ENCODE measurements around the gene ESR2.

The ESR2 gene

GRCh38 chr14:64159588-64159987, 134.6 kb downstream of the ESR2 start:
- Histone ChIP-seq H3K4me1 (ENCODE audit: control insufficient read depth in 1 of 2, insufficient read depth in 1 of 2, low read depth in 1 of 2, low read length in 1 of 2) (no peaks in the 10 kb centered on the region), H3K27ac (no peak overlapping the region), H3K4me3 (ENCODE audit: low read depth in 1 of 2, low read length in 1 of 2) (no peak overlapping the region), H3K9me3 (no peaks in the 10 kb centered on the region), H3K36me3 (peaks cover 76% of the 10 kb centered on the region), H3K27me3 (no peaks in the 10 kb centered on the region)
- no peak for TF ChIP-seq CTCF (IDR thresholded peaks at IDR 0.05)

- Histone ChIP-seq H3K9me3 (no peaks in the 10 kb centered on the region), H3K4me3 (ENCODE audit: low read depth in 1 of 2, low read length in 1 of 2) (no peak overlapping the region), H3K36me3 (peaks cover 74% of the 10 kb centered on the region), H3K27ac (no peak overlapping the region), H3K27me3 (no peaks in the 10 kb centered on the region), H3K4me1 (ENCODE audit: control insufficient read depth in 1 of 2, insufficient read depth in 1 of 2, low read depth in 1 of 2, low read length in 1 of 2) (no peaks in the 10 kb centered on the region)
- TF ChIP-seq CTCF (IDR thresholded peaks at IDR 0.05), result no peak
These were observed 135.6 kb downstream of the ESR2 start for GRCh38 chr14:64158608-64159007.

GRCh38 chr14:64149921-64150320, 144.2 kb downstream of the ESR2 start:
- peaks cover 73% of the 10 kb centered on the region for H3K36me3 ChIP-seq

GRCh38 chr14:64147126-64147790, 146.9 kb downstream of the ESR2 start:
- TF ChIP-seq CTCF (IDR thresholded peaks at IDR 0.05), result no peak
- Histone ChIP-seq H3K27ac (no peak overlapping the region), H3K9me3 (no peaks in the 10 kb centered on the region), H3K4me3 (ENCODE audit: low read depth in 1 of 2, low read length in 1 of 2) (no peak overlapping the region), H3K4me1 (ENCODE audit: control insufficient read depth in 1 of 2, insufficient read depth in 1 of 2, low read depth in 1 of 2, low read length in 1 of 2) (no peaks in the 10 kb centered on the region), H3K36me3 (peaks cover 75% of the 10 kb centered on the region), H3K27me3 (no peaks in the 10 kb centered on the region)

More at GRCh38 chr14:64149921-64150320, 144.2 kb downstream of the ESR2 start:
- Histone ChIP-seq H3K4me1 (ENCODE audit: control insufficient read depth in 1 of 2, insufficient read depth in 1 of 2, low read depth in 1 of 2, low read length in 1 of 2) (no peaks in the 10 kb centered on the region), H3K4me3 (ENCODE audit: low read depth in 1 of 2, low read length in 1 of 2) (no peak overlapping the region), H3K27me3 (no peaks in the 10 kb centered on the region), H3K9me3 (no peaks in the 10 kb centered on the region), H3K27ac (no peak overlapping the region)
- TF ChIP-seq CTCF (IDR thresholded peaks at IDR 0.05), result no peak

- peaks cover 97% of the 10 kb centered on the region for H3K36me3 ChIP-seq
- no peaks in the 10 kb centered on the region for H3K27me3 ChIP-seq
- H3K27ac ChIP-seq, result no peak overlapping the region
- no peak overlapping the region for H3K4me3 ChIP-seq (ENCODE audit: low read depth in 1 of 2, low read length in 1 of 2)
- TF ChIP-seq CTCF (IDR thresholded peaks at IDR 0.05), result no peak
- H3K9me3 ChIP-seq, result peaks cover 4% of the 10 kb centered on the region
- no peaks in the 10 kb centered on the region for H3K4me1 ChIP-seq (ENCODE audit: control insufficient read depth in 1 of 2, insufficient read depth in 1 of 2, low read depth in 1 of 2, low read length in 1 of 2)
These were observed 156.4 kb downstream of the ESR2 start for GRCh38 chr14:64137657-64138290.

Data from neutrophil (primary cell).